HepG2 (cell line): Measurements from ENCODE around the gene TFRC. TPM values are rescaled to one million over a fixed set of nuclear protein-coding genes. Genes with fewer than 3 reads are reported as not detected.

Experiments
- BRF2 ChIP-seq: sonication (generic); formaldehyde crosslinking; IDR thresholded peaks from 2 replicates; pipeline ENCODE4 v1.8.1; 2022; ENCODE audit warnings: mild to moderate bottlenecking, missing genetic modification reagents
- CENPT ChIP-seq: sonication (generic); formaldehyde crosslinking; IDR thresholded peaks from 2 replicates; pipeline ENCODE4 v1.8.0; 2022; ENCODE audit warnings: low read depth, mild to moderate bottlenecking, moderate library complexity, missing genetic modification reagents
- DZIP1 ChIP-seq: sonication (generic); formaldehyde crosslinking; IDR thresholded peaks from 2 replicates; pipeline ENCODE4 v1.5.0; 2020; ENCODE audit warnings: mild to moderate bottlenecking, missing genetic modification reagents
- FOXP1 ChIP-seq, 2 experiments: fragments of 450-650 bp in 1 of 2; IDR thresholded peaks; 2 replicates each; pipeline ENCODE4 v1.6.1; 2017 to 2018; ENCODE audit warnings: antibody characterized with exemption in 1 of 2
- HNRNPK ChIP-seq: fragments of 200-400 bp; formaldehyde crosslinking; IDR thresholded peaks from 2 replicates; pipeline ENCODE4 v1.6.1; 2018; ENCODE audit warnings: low read length, low read depth, moderate library complexity, mild to moderate bottlenecking; ENCODE audit not compliant: poor library complexity, severe bottlenecking
- HOXD1 ChIP-seq: sonication (generic); formaldehyde crosslinking; IDR thresholded peaks from 2 replicates; pipeline ENCODE4 v1.5.0; 2020; ENCODE audit warnings: missing genetic modification reagents
- KLF13 ChIP-seq: sonication (generic); formaldehyde crosslinking; IDR thresholded peaks from 2 replicates; pipeline ENCODE4 v1.4.0; 2020; ENCODE audit warnings: mild to moderate bottlenecking, missing genetic modification reagents
- MED1 ChIP-seq: sonication (generic); formaldehyde crosslinking; IDR thresholded peaks from 2 replicates; pipeline ENCODE4 v1.4.0; 2020; ENCODE audit warnings: missing genetic modification reagents
- NCOA2 ChIP-seq: sonication (generic); formaldehyde crosslinking; IDR thresholded peaks from 2 replicates; pipeline ENCODE4 v1.8.0; 2022; ENCODE audit warnings: inconsistent platforms
- PITX1 ChIP-seq: sonication (generic); formaldehyde crosslinking; IDR thresholded peaks from 2 replicates; pipeline ENCODE4 v1.5.1; 2020; ENCODE audit warnings: mild to moderate bottlenecking, missing genetic modification reagents
- RXRB ChIP-seq: IDR thresholded peaks from 2 replicates; pipeline ENCODE4 v1.6.1; 2016; ENCODE audit warnings: borderline replicate concordance, missing genetic modification reagents, missing compliant biosample characterization
- TCF7L2 ChIP-seq: IDR thresholded peaks from 2 replicates; pipeline ENCODE4 v1.6.1; 2011; ENCODE audit warnings: mild to moderate bottlenecking, low read depth, low read length, moderate library complexity
- ZBTB49 ChIP-seq: sonication (generic); formaldehyde crosslinking; IDR thresholded peaks from 2 replicates; pipeline ENCODE4 v1.4.0; 2020; ENCODE audit warnings: missing genetic modification reagents, borderline replicate concordance
- ZFP91 ChIP-seq: sonication (generic); formaldehyde crosslinking; IDR thresholded peaks from 2 replicates; pipeline ENCODE4 v1.9.0; 2022; ENCODE audit warnings: missing genetic modification reagents, mild to moderate bottlenecking, borderline replicate concordance
- ZKSCAN8 ChIP-seq: IDR thresholded peaks from 2 replicates; pipeline ENCODE4 v1.6.1; 2016; ENCODE audit warnings: borderline replicate concordance, missing genetic modification reagents, missing compliant biosample characterization
- ZNF30 ChIP-seq: sonication (generic); formaldehyde crosslinking; IDR thresholded peaks from 2 replicates; pipeline ENCODE4 v1.5.0; 2020; ENCODE audit warnings: mild to moderate bottlenecking, missing genetic modification reagents
- ZNF333 ChIP-seq: sonication (generic); formaldehyde crosslinking; IDR thresholded peaks from 2 replicates; pipeline ENCODE4 v1.4.0; 2020; ENCODE audit warnings: mild to moderate bottlenecking, missing genetic modification reagents, borderline replicate concordance
- ZNF549 ChIP-seq: sonication (generic); formaldehyde crosslinking; IDR thresholded peaks from 2 replicates; pipeline ENCODE4 v1.5.0; 2020; ENCODE audit warnings: missing genetic modification reagents
- ZNF563 ChIP-seq: sonication (generic); formaldehyde crosslinking; IDR thresholded peaks from 2 replicates; pipeline ENCODE4 v1.8.0; 2022; ENCODE audit warnings: mild to moderate bottlenecking, moderate library complexity, missing genetic modification reagents
- ZNF768 ChIP-seq: sonication (generic); formaldehyde crosslinking; IDR thresholded peaks from 2 replicates; pipeline ENCODE4 v1.4.0; 2020; ENCODE audit warnings: missing genetic modification reagents
- ZNF839 ChIP-seq: sonication (generic); formaldehyde crosslinking; IDR thresholded peaks from 2 replicates; pipeline ENCODE4 v1.4.0; 2020; ENCODE audit warnings: missing genetic modification reagents, mild to moderate bottlenecking, borderline replicate concordance
- polyA plus RNA-seq, 8 experiments: library from polyadenylated mRNA; depleted of rRNA in 3 of 8; stranded (reverse) in 7 of 8; unstranded in 1 of 8; fragments of >200 nt; fragmentation: Illumina TruSeq in 4 of 8; extraction: Trizol in 4 of 8; gene quantifications; 2 replicates each; pipeline versions ENCODE4 v1.2.1 to v1.2.3, GENCODE V29; 2011 to 2016; ENCODE audit warnings: low read depth in 4 of 8, missing spikeins in 1 of 8, mixed read lengths in 1 of 8; ENCODE audit not compliant: insufficient read depth in 1 of 8
- total RNA-seq, 5 experiments: library from RNA; depleted of rRNA; stranded (reverse); fragments of >200 nt; fragmentation: Illumina TruSeq; extraction: Trizol; gene quantifications; 2 replicates each; pipeline ENCODE4 v1.2.3, GENCODE V29; 2016; ENCODE audit warnings: low read depth in 1 of 5

The TFRC gene
- total and polyA plus RNA-seq, 2 of the 13 experiments (the other 11 are each of a cell fraction or from before 2014, with no cell fraction given) = 188 to 274 TPM

- TF ChIP-seq ZBTB49 = no peak
- TF ChIP-seq PITX1 = peak; percentile 55; the same call in 1 of the 2 replicates
- no peak; the same call in 1 of the 2 replicates for TF ChIP-seq ZNF839
- TF ChIP-seq ZKSCAN8 (CRISPR knock-in tag) = 0 out of 2 replicates have a peak, but pooled peaks have one; percentile 61
- TF ChIP-seq DZIP1 (CRISPR knock-in tag) = peak; percentile 49; the same call in 1 of the 2 replicates
- TF ChIP-seq RXRB (CRISPR knock-in tag) = peak; percentile 75
- TF ChIP-seq ZNF563 (CRISPR knock-in tag) = peak; percentile 61; the same call in 1 of the 2 replicates
- TF ChIP-seq ZNF333 = peak; percentile 79
- no peak for TF ChIP-seq KLF13 (CRISPR knock-in tag)
- peak; percentile 80 for TF ChIP-seq MED1 (CRISPR knock-in tag)
- no peak for TF ChIP-seq FOXP1 (IDR thresholded peaks at IDR 0.05)
- peak; percentile 21; the same call in 1 of the 2 replicates for TF ChIP-seq FOXP1 (CRISPR knock-in tag; IDR thresholded peaks at IDR 0.05)
- TF ChIP-seq ZNF768 (CRISPR knock-in tag) = peak; percentile 58; the same call in 1 of the 2 replicates
- TF ChIP-seq TCF7L2 = no peak
- no peak for TF ChIP-seq ZNF549 (CRISPR knock-in tag)
- TF ChIP-seq HNRNPK = peak; percentile 43
- no peak for TF ChIP-seq ZNF30 (CRISPR knock-in tag)
- peak; percentile 42; the same call in 1 of the 2 replicates for TF ChIP-seq NCOA2
- TF ChIP-seq BRF2 (CRISPR knock-in tag) = peak; percentile 61; the same call in 1 of the 2 replicates
- TF ChIP-seq CENPT (CRISPR knock-in tag) = peak; percentile 46; the same call in 1 of the 2 replicates
- TF ChIP-seq HOXD1 (CRISPR knock-in tag) = peak; percentile 66; the same call in 1 of the 2 replicates
- peak; percentile 96 for TF ChIP-seq ZFP91
Measured at GRCh38 chr3:196081834-196082618, at the start of gene TFRC (continued).
